WTC11 (cell line): ENCODE measurements around the gene NT5DC1. TPM values are rescaled to one million over a fixed set of nuclear protein-coding genes. Genes with fewer than 3 reads are reported as not detected.

Experiments used
- ATAC-seq: fragments of 200-7000 bp; cut with Tn5 transposase; 2 replicates; pipeline ENCODE4 v1.10.0; 2021; ENCODE audit warnings: mild to moderate bottlenecking, moderate library complexity
- Bru-seq: library from RNA; stranded (reverse); fragments of 400-500 nt; gene quantifications from one replicate; lab custom pipeline; 2021; lab: Mats Ljungman, UMichigan
- CTCF ChIA-PET: fragments of 300-600 bp; sonication (Branson Sonifier 250); formaldehyde crosslinking; loops from one replicate; lab custom pipeline; 2021; ENCODE audit warnings: antibody characterized with exemption; lab: Charles Lee
- POLR2A ChIA-PET: fragments of 350-600 bp; sonication (Branson Sonifier 250); formaldehyde crosslinking; loops from one replicate; lab custom pipeline; 2021; ENCODE audit warnings: antibody characterized with exemption; lab: Charles Lee
- DNase-seq: peaks from one replicate; pipeline ENCODE4 v3.0.0; 2021; ENCODE audit warnings: low spot score
- H3K27ac Mint-ChIP-seq: 2 replicates; pipeline ENCODE4 v1.8.0; 2021; ENCODE audit warnings: mixed read lengths
- H3K27me3 Mint-ChIP-seq: 2 replicates; pipeline ENCODE4 v1.8.0; 2021; ENCODE audit warnings: low read depth, mild to moderate bottlenecking, moderate library complexity, mixed read lengths
- H3K36me3 Mint-ChIP-seq: 2 replicates; pipeline ENCODE4 v1.8.0; 2021; ENCODE audit warnings: mixed read lengths
- H3K4me1 Mint-ChIP-seq: 2 replicates; pipeline ENCODE4 v1.8.0; 2022; ENCODE audit warnings: mixed read lengths
- H3K4me3 Mint-ChIP-seq: 2 replicates; pipeline ENCODE4 v1.8.0; 2021; ENCODE audit warnings: mild to moderate bottlenecking, moderate library complexity, mixed read lengths
- H3K9me3 Mint-ChIP-seq: 2 replicates; pipeline ENCODE4 v1.8.0; 2021; ENCODE audit warnings: mixed read lengths
- CREB1 ChIP-seq: sonication (generic); formaldehyde crosslinking; IDR thresholded peaks from 2 replicates; pipeline ENCODE4 v1.8.0; 2023; ENCODE audit warnings: mild to moderate bottlenecking, missing genetic modification reagents
- CREM ChIP-seq: sonication (generic); formaldehyde crosslinking; IDR thresholded peaks from 2 replicates; pipeline ENCODE4 v1.8.1; 2022; ENCODE audit warnings: mild to moderate bottlenecking, missing genetic modification reagents, moderate library complexity
- ESRRA ChIP-seq: sonication (generic); formaldehyde crosslinking; IDR thresholded peaks from 2 replicates; pipeline ENCODE4 v1.8.1; 2022; ENCODE audit warnings: mild to moderate bottlenecking, missing genetic modification reagents, borderline replicate concordance
- ETV6 ChIP-seq: sonication (generic); formaldehyde crosslinking; IDR thresholded peaks from 2 replicates; pipeline ENCODE4 v1.8.1; 2022; ENCODE audit warnings: mild to moderate bottlenecking, missing genetic modification reagents
- FOXP1 ChIP-seq: sonication (generic); formaldehyde crosslinking; IDR thresholded peaks from 2 replicates; pipeline ENCODE4 v1.8.0; 2022; ENCODE audit warnings: missing genetic modification reagents, mild to moderate bottlenecking, moderate library complexity, borderline replicate concordance
- FOXP4 ChIP-seq: sonication (generic); formaldehyde crosslinking; IDR thresholded peaks from 2 replicates; pipeline ENCODE4 v1.8.0; 2022; ENCODE audit warnings: mild to moderate bottlenecking, missing genetic modification reagents
- GABPB1 ChIP-seq: sonication (generic); formaldehyde crosslinking; IDR thresholded peaks from 2 replicates; pipeline ENCODE4 v1.8.1; 2023; ENCODE audit warnings: mild to moderate bottlenecking, missing genetic modification reagents
- IRF1 ChIP-seq: sonication (generic); formaldehyde crosslinking; IDR thresholded peaks from 2 replicates; pipeline ENCODE4 v1.8.0; 2023; ENCODE audit warnings: missing genetic modification reagents
- MLX ChIP-seq: sonication (generic); formaldehyde crosslinking; IDR thresholded peaks from 2 replicates; pipeline ENCODE4 v1.8.1; 2023; ENCODE audit warnings: mild to moderate bottlenecking, missing genetic modification reagents, moderate library complexity
- MXD4 ChIP-seq: fragments of 250-450 bp; sonication (Bioruptor Pico); IDR thresholded peaks from 2 replicates; pipeline ENCODE4 v1.8.0; 2021; ENCODE audit warnings: mild to moderate bottlenecking, moderate library complexity, borderline replicate concordance
- MYBL2 ChIP-seq: sonication (generic); formaldehyde crosslinking; IDR thresholded peaks from 2 replicates; pipeline ENCODE4 v1.8.1; 2023; ENCODE audit warnings: mild to moderate bottlenecking, moderate library complexity, missing genetic modification reagents
- NR3C1 ChIP-seq: sonication (generic); formaldehyde crosslinking; conservative IDR thresholded peaks from 2 replicates; pipeline ENCODE4 v1.8.1; 2023; ENCODE audit warnings: low read depth, mild to moderate bottlenecking, missing genetic modification reagents
- OVOL2 ChIP-seq: fragments of 250-450 bp; sonication (Bioruptor Pico); IDR thresholded peaks from 2 replicates; pipeline ENCODE4 v1.9.0; 2021; ENCODE audit warnings: mild to moderate bottlenecking, borderline replicate concordance
- PREB ChIP-seq: sonication (generic); formaldehyde crosslinking; IDR thresholded peaks from 2 replicates; pipeline ENCODE4 v1.8.1; 2022; ENCODE audit warnings: mild to moderate bottlenecking, missing genetic modification reagents, moderate library complexity, borderline replicate concordance
- RELA ChIP-seq: sonication (generic); formaldehyde crosslinking; IDR thresholded peaks from 2 replicates; pipeline ENCODE4 v1.8.1; 2022; ENCODE audit warnings: missing genetic modification reagents, mild to moderate bottlenecking, borderline replicate concordance
- TEAD1 ChIP-seq: sonication (generic); formaldehyde crosslinking; IDR thresholded peaks from 2 replicates; pipeline ENCODE4 v1.8.0; 2022; ENCODE audit warnings: mild to moderate bottlenecking, missing genetic modification reagents
- TP53 ChIP-seq: sonication (generic); formaldehyde crosslinking; IDR thresholded peaks from 2 replicates; pipeline ENCODE4 v1.8.1; 2023; ENCODE audit warnings: mild to moderate bottlenecking, missing genetic modification reagents
- ZBTB21 ChIP-seq: sonication (generic); formaldehyde crosslinking; IDR thresholded peaks from 2 replicates; pipeline ENCODE4 v1.8.1; 2023; ENCODE audit warnings: mild to moderate bottlenecking, missing genetic modification reagents, borderline replicate concordance
- ZNF121 ChIP-seq: sonication (generic); formaldehyde crosslinking; IDR thresholded peaks from 2 replicates; pipeline ENCODE4 v1.8.0; 2023; ENCODE audit warnings: missing genetic modification reagents
- ZNF138 ChIP-seq: sonication (generic); formaldehyde crosslinking; conservative IDR thresholded peaks from 2 replicates; pipeline ENCODE4 v1.8.1; 2022; ENCODE audit warnings: mild to moderate bottlenecking, moderate library complexity, missing genetic modification reagents
- ZNF263 ChIP-seq: sonication (generic); formaldehyde crosslinking; IDR thresholded peaks from 2 replicates; pipeline ENCODE4 v1.8.1; 2022; ENCODE audit warnings: low read depth, mild to moderate bottlenecking, moderate library complexity, missing genetic modification reagents
- ZNF396 ChIP-seq: fragments of 250-450 bp; sonication (Bioruptor Pico); IDR thresholded peaks from 2 replicates; pipeline ENCODE4 v1.8.0; 2021; ENCODE audit warnings: mild to moderate bottlenecking, moderate library complexity, borderline replicate concordance
- ZNF423 ChIP-seq: fragments of 250-450 bp; sonication (Bioruptor Pico); IDR thresholded peaks from 2 replicates; pipeline ENCODE4 v2.1.2; 2022; ENCODE audit warnings: mild to moderate bottlenecking, moderate library complexity
- long read RNA-seq, 3 experiments: library from RNA in 1 of 3; library from capped mRNA in 1 of 3; library from polyadenylated mRNA in 1 of 3; unstranded in 2 of 3; stranded (forward) in 1 of 3; transcript quantifications; one replicate each; pipeline ENCODE4 v2.0.0, GENCODE V29; 2021
- total RNA-seq: library from RNA; stranded (reverse); gene quantifications from 3 replicates; pipeline ENCODE4 v1.2.3, GENCODE V29; 2021
- TF ChIP-seq, protein P1 (sequence below): sonication (generic); formaldehyde crosslinking; IDR thresholded peaks from 2 replicates; pipeline ENCODE4 v1.8.1; 2022; ENCODE audit warnings: missing genetic modification reagents, borderline replicate concordance

The NT5DC1 gene
- total RNA-seq (67.1 to 70.1 TPM (median 67.9 TPM) in 3 replicates), Bru-seq, nascent RNA (percentile 86 among the genes with signal in this experiment)
- long read RNA-seq, experiment 1, full-length matches to known transcripts, result 194 of 218 reads
- long read RNA-seq, experiment 1, partial matches to known transcripts, result 8 of 218 reads
- long read RNA-seq, experiment 1, other reads (novel, unspliced or antisense), result 16 of 218 reads
- long read RNA-seq, experiment 2, full-length matches to known transcripts, result 61 of 96 reads
- long read RNA-seq, experiment 2, partial matches to known transcripts, result 13 of 96 reads
- long read RNA-seq, experiment 2, other reads (novel, unspliced or antisense), result 22 of 96 reads
- long read RNA-seq, experiment 3, full-length matches to known transcripts, result 95 of 110 reads
- long read RNA-seq, experiment 3, partial matches to known transcripts, result 5 of 110 reads
- long read RNA-seq, experiment 3, other reads (novel, unspliced or antisense), result 10 of 110 reads

DNA sequence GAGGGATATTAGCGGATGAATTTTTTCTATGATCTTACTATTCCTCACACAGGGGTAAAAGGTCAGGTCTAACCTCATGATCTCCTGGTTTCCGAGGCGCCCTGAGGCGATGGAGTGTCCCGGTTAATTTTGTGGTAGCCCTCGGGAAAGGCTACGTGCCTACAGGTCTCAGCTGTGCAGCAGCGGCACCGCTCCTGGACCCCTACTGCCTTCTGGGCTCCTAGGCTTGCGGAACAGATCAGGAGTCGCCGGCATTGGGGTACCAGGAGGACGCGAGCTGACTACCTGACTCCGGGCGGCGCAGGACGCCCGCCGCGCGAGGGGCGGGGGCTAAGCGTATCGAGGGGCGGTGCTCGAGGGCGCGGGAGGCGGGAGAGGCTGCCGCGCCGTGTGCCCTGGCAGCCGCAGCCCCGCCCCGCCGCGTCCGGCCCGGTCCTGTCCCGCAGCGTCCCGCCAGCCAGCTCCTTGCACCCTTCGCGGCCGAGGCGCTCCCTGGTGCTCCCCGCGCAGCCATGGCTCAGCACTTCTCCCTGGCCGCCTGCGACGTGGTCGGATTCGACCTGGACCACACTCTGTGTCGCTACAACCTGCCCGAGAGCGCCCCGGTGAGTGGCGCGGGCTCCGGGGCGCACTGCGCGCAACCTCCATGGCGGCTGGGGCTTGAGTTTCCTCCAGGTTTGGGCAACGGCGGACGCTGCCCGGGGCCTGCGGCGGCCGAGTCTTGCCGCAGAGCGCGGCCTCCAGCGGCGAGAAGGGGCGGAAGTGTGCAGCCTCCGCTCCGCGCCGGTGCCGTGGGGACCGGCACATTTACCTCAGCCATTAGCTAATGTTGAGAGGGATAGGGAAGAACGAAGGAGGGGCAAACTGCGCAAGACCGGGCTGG, at the start of gene NT5DC1:
TSS of gene NT5DC1 (plus strand) at position 435 of the 883 bp plus-strand sequence. CDS start at position 513, 78 bp downstream.
- H3K27me3 Mint-ChIP-seq, result peaks cover 9% of the 10 kb centered on the region
- H3K4me1 Mint-ChIP-seq, result peaks cover 57% of the 10 kb centered on the region
- H3K27ac Mint-ChIP-seq, result peak within 1 kb of the TSS; percentile 95
- CTCF ChIA-PET, result interaction anchor here (1.4 to 2.7 kb wide), 3 partner anchors 9 to 89 kb away, joined by 4 to 16 read pairs (median 9); no protein-coding TSS in a partner anchor
- H3K36me3 Mint-ChIP-seq, result peaks cover 20% of the 10 kb centered on the region
- DNase-seq, result peak; percentile 87
- H3K4me3 Mint-ChIP-seq, result peak within 1 kb of the TSS; percentile 91
- POLR2A ChIA-PET, result interaction anchor here (1.0 to 1.4 kb wide), 3 partner anchors 10 to 131 kb away, joined by 3 to 5 read pairs (median 4); no protein-coding TSS in a partner anchor
- ATAC-seq, result peak; percentile 92
- peaks cover 12% of the 10 kb centered on the region for H3K9me3 Mint-ChIP-seq
- TF ChIP-seq NR3C1 (CRISPR knock-in tag) (peak; percentile 96; the same call in 1 of the 2 replicates), CREB1 (CRISPR knock-in tag) (0 out of 2 replicates have a peak, but pooled peaks have one; percentile 50), OVOL2 (no peak), PREB (CRISPR knock-in tag) (peak; percentile 21; the same call in 1 of the 2 replicates), ZBTB21 (CRISPR knock-in tag) (0 out of 2 replicates have a peak, but pooled peaks have one; percentile 70), ESRRA (CRISPR knock-in tag) (0 out of 2 replicates have a peak, but pooled peaks have one; percentile 29), MLX (no peak), ZNF121 (no peak), ZNF263 (peak; percentile 74; the same call in 1 of the 2 replicates), IRF1 (CRISPR knock-in tag) (peak; percentile 29; the same call in 1 of the 2 replicates), ZNF423 (no peak), MYBL2 (CRISPR knock-in tag) (peak; percentile 65; the same call in 1 of the 2 replicates), TP53 (peak; percentile 91), ZNF138 (CRISPR knock-in tag) (0 out of 2 replicates have a peak, but pooled peaks have one; percentile 46), MXD4 (CRISPR knock-in tag) (no peak), ETV6 (peak; percentile 86), RELA (CRISPR knock-in tag) (peak; percentile 55; the same call in 1 of the 2 replicates), GABPB1 (CRISPR knock-in tag) (peak; percentile 75), FOXP1 (peak; percentile 89; the same call in 1 of the 2 replicates), FOXP4 (CRISPR knock-in tag) (peak; percentile 93), TEAD1 (peak; percentile 83), ZNF396 (CRISPR knock-in tag) (no peak), CREM (CRISPR knock-in tag) (peak; percentile 70)
- TF ChIP-seq, protein P1, sequence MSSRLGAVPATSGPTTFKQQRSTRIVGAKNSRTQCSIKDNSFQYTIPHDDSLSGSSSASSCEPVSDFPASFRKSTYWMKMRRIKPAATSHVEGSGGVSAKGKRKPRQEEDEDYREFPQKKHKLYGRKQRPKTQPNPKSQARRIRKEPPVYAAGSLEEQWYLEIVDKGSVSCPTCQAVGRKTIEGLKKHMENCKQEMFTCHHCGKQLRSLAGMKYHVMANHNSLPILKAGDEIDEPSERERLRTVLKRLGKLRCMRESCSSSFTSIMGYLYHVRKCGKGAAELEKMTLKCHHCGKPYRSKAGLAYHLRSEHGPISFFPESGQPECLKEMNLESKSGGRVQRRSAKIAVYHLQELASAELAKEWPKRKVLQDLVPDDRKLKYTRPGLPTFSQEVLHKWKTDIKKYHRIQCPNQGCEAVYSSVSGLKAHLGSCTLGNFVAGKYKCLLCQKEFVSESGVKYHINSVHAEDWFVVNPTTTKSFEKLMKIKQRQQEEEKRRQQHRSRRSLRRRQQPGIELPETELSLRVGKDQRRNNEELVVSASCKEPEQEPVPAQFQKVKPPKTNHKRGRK, result 0 out of 2 replicates have a peak, but pooled peaks have one; percentile 20
